ENCODE measurements around the gene FGGY. TPM values are rescaled to one million over a fixed set of nuclear protein-coding genes. Genes with fewer than 3 reads are reported as not detected.
A peak's percentile ranks its signal among the peaks of the same experiment; 100 is the strongest.

Gene FGGY
- total RNA-seq, 2 experiments from 2014 or later, result 11.9 to 13.6 TPM

DNA sequence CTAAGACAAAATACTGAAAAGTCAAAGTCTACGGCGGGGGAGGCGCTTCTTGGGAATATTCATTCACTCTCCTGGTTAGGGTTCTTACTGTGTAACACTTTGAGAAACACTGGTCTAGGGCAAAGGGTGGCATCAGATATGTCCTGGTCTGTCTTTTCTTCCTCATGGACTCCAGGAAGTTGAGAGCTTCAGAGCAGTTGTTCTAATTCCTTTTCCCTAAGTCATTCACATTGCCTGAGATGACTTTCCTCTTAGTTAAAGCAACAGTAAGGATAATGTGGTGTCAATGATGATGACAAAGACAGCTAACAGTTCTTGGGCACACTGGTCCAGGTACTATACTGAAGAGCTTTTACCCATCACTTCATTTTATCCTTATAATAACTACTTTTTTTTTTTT is 27.0 kb downstream of the FGGY start:
- CTCF ChIA-PET, result no interaction called here
- no peak for ATAC-seq

DNA sequence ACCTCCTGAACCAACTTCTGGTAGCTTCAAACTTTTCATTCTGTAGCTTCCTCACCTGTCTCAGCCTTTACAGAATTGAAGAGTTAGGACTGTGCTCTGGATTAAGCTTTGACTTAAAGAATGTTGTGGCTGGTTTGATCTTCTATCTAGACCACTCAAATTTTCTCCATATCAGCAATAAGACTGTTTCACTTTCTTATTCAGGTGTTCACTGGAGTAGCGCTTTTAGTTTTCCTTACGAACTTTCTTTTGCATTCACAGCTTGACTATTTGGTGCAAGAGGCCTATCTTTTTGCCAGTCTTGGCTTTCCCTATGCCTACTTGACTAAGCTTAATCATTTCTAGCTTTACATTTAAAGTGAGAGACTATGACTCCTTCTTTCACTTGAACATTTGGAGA is 31.5 kb downstream of the FGGY start:
- ATAC-seq (peak; percentile 34), DNase-seq (no peak)
- Mint-ChIP-seq H3K36me3 (ENCODE audit: low read depth) (peaks cover 22% of the 10 kb centered on the region), H3K4me1 (ENCODE audit: low read depth) (peaks cover 20% of the 10 kb centered on the region), H3K9me3 (peaks cover 4% of the 10 kb centered on the region), H3K27ac (peak overlapping the region; percentile 1), H3K4me3 (no peak overlapping the region), H3K27me3 (no peaks in the 10 kb centered on the region)
- TF ChIP-seq, protein P1, sequence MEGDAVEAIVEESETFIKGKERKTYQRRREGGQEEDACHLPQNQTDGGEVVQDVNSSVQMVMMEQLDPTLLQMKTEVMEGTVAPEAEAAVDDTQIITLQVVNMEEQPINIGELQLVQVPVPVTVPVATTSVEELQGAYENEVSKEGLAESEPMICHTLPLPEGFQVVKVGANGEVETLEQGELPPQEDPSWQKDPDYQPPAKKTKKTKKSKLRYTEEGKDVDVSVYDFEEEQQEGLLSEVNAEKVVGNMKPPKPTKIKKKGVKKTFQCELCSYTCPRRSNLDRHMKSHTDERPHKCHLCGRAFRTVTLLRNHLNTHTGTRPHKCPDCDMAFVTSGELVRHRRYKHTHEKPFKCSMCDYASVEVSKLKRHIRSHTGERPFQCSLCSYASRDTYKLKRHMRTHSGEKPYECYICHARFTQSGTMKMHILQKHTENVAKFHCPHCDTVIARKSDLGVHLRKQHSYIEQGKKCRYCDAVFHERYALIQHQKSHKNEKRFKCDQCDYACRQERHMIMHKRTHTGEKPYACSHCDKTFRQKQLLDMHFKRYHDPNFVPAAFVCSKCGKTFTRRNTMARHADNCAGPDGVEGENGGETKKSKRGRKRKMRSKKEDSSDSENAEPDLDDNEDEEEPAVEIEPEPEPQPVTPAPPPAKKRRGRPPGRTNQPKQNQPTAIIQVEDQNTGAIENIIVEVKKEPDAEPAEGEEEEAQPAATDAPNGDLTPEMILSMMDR (IDR thresholded peaks at IDR 0.05), result no peak
- CTCF ChIA-PET, result interaction anchor here (0.7 to 1.2 kb wide), 3 partner anchors 15 to 371 kb away, joined by 3 read pairs; no protein-coding TSS in a partner anchor
- POLR2A ChIA-PET, result no interaction called here
- intact Hi-C loops (cut with micrococcal nuclease), result no loop called here

More for the DNA sequence above, 27.0 kb downstream of the FGGY start:
- no peak overlapping the region for H3K4me3 Mint-ChIP-seq
- H3K27ac Mint-ChIP-seq, result no peak overlapping the region
- H3K4me1 Mint-ChIP-seq (ENCODE audit: low read depth), result peaks cover 9% of the 10 kb centered on the region
- H3K9me3 Mint-ChIP-seq, result peaks cover 4% of the 10 kb centered on the region
- intact Hi-C loops (cut with micrococcal nuclease), result no loop called here
- H3K27me3 Mint-ChIP-seq, result no peaks in the 10 kb centered on the region
- POLR2A ChIA-PET, result no interaction called here
- DNase-seq, result no peak
- peaks cover 19% of the 10 kb centered on the region for H3K36me3 Mint-ChIP-seq (ENCODE audit: low read depth)
- TF ChIP-seq, protein P1 (IDR thresholded peaks at IDR 0.05), result no peak

DNA sequence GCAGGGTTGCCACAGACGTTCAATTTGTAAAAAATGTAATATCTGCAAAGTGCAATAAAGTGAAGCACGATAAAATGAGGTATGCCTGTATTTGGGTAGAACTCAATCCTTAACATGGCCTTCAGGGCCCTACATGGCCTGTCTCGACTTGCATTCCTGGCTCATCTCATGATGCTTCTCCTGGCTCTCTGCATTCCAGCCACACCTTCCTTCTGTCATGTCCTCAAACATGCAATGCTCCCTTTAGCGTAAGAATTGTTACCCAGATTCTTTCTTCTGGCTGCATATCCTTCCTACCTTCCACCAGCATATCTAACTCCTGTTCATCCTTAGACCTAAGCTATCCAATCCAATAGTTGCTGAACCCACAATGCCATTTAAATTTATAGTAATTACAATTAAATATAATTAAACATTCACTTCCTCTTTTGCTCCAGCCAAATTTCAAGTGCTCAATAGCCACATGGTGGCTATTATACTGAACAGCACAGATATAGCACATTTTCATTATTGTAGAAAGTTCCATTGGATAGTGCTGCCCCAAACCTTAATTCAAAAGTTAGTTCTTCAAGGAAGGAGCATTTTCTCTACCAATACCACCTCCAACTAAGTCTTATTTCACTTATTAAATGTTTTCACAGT is 32.6 kb downstream of the FGGY start:
- DNase-seq (no peak), ATAC-seq (no peak)
- Mint-ChIP-seq H3K27me3 (no peaks in the 10 kb centered on the region), H3K9me3 (peaks cover 4% of the 10 kb centered on the region), H3K4me3 (no peak overlapping the region), H3K27ac (no peak overlapping the region), H3K4me1 (ENCODE audit: low read depth) (peaks cover 27% of the 10 kb centered on the region), H3K36me3 (ENCODE audit: low read depth) (peaks cover 26% of the 10 kb centered on the region)
- POLR2A ChIA-PET, result no interaction called here
- intact Hi-C loops (cut with micrococcal nuclease), result no loop called here
- CTCF ChIA-PET, result interaction anchor here (0.8 kb wide), 1 partner anchor 369 kb away, joined by 3 read pairs; no protein-coding TSS in a partner anchor
- TF ChIP-seq, protein P1 (IDR thresholded peaks at IDR 0.05), result no peak

DNA sequence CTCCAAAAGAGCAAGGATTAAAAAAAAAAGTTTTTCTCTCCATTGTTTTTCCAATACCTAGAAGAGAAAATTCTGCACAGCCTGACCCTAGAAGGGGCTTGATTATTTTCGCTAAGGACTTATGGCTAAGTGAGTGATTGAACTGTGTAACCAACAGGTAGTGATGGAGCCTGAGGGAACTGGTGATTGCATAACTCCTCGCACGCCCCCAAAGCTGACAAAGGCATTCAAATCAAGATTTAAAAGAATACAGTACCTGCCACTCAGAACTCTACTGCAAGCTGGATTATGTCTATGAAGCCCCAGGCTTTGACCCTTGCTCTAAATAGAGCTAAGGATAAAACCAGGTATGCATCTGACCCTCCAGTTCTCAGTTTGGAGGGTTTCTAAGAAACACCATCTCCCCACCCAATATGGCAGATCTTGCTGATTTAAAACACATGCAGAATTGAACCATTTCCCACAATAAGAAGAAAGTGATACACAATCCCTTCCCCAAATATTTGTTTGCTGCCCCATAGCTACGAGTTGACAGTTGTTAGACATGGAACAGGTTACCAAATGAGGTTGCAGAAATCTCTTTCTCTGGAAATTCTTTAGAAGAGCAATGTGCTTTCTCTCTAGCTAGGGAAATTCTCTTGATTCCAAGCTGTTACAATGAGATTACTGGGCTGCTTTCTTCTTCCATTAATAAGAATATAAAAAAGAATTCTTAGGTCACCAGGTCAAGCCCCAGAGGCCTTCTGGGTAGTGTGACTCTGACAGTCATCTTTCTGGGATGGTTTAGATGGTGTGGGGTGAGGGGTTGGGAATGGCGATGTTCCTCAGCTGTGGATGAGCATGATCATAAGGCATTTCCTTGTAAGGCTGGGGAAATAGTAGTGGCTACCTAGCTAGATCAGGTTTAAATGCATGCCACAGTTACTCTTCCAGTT is 35.1 kb downstream of the FGGY start:
- CTCF ChIA-PET, result no interaction called here
- intact Hi-C loops (cut with micrococcal nuclease), result no loop called here
- DNase-seq (no peak), ATAC-seq (no peak)
- TF ChIP-seq, protein P1 (IDR thresholded peaks at IDR 0.05), result no peak
- no peak overlapping the region for H3K4me3 Mint-ChIP-seq
- no peaks in the 10 kb centered on the region for H3K27me3 Mint-ChIP-seq
- POLR2A ChIA-PET, result no interaction called here
- peaks cover 27% of the 10 kb centered on the region for H3K4me1 Mint-ChIP-seq (ENCODE audit: low read depth)
- H3K36me3 Mint-ChIP-seq (ENCODE audit: low read depth), result peaks cover 12% of the 10 kb centered on the region
- no peak overlapping the region for H3K27ac Mint-ChIP-seq
- no peaks in the 10 kb centered on the region for H3K9me3 Mint-ChIP-seq

DNA sequence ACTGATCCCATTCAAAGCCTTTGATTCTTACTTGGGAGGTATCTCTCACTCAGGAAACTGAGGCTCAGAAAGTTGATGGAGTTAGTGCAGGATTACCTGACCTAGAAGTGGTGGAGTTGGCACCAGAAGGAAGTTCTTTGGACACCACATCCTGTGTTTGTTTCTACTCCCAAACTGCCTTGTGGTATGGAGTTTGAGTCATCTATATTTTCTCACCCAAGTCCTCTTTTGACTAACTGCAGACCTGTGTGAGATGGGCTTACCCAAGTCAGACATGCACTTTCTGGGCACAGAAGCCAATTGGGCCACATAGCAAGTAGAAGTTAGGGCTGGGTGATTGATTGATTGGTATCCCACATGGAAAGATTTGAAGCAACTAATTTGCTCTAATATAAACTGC is 36.1 kb downstream of the FGGY start:
- H3K4me1 Mint-ChIP-seq (ENCODE audit: low read depth), result peaks cover 26% of the 10 kb centered on the region
- ATAC-seq (peak; percentile 84), DNase-seq (peak; percentile 44)
- TF ChIP-seq, protein P1 (IDR thresholded peaks at IDR 0.05), result no peak
- H3K27me3 Mint-ChIP-seq, result no peaks in the 10 kb centered on the region
- no peaks in the 10 kb centered on the region for H3K9me3 Mint-ChIP-seq
- ChIA-PET CTCF (no interaction called here), POLR2A (no interaction called here)
- intact Hi-C loops (cut with micrococcal nuclease), result no loop called here
- H3K27ac Mint-ChIP-seq, result peak overlapping the region; percentile 79
- no peak overlapping the region for H3K4me3 Mint-ChIP-seq
- peaks cover 10% of the 10 kb centered on the region for H3K36me3 Mint-ChIP-seq (ENCODE audit: low read depth)
